ENCODE results near the gene ANKRD10.

GRCh38 chr13:110942248-110942981 is 27.5 kb upstream of the ANKRD10 start:
- TF ChIP-seq POLR2A (IDR thresholded peaks at IDR 0.05) (no peak), CTCF (IDR thresholded peaks at IDR 0.05) (no peak)
